ENCODE data around the gene C3orf49.

The C3orf49 gene

DNA sequence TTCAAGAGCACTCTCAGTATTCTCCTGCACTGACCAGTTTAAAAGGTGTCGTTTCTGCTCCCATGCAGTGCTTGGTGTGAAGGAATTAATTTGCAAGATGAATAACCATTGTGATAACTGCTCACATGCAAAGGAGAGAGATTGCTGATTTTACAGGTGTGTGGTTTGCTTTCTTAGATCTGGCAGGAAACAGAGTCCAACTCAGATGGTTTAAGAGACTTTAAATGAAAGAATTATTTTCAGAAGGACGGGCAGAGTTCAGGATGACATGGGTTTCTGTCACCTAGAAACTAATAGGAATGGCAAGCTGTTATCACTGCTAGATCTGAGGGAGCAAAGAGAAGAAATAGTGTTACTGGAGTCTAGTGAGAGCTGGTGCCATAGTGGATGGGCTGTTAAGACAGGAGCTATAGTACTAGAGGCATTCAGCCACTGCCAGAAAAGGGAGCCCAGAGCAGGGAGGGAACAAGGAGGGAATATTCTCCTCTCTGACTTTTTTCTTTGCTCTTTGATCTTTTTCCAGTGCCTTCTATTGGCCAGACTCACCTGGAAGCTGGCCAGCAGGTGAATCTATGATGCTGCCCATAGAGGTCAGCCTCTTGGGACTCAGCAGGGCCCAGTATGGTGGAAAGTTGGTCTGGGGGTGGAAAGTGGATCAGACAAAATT is 59.4 kb downstream of the C3orf49 start:
- H2AFZ ChIP-seq (ENCODE audit: low read length, unreplicated experiment) = no peak overlapping the region
- H3K27ac ChIP-seq (ENCODE audit: low read depth, low read length) = no peak overlapping the region
- H3K36me3 ChIP-seq (ENCODE audit: insufficient read depth, low read length) = no peaks in the 10 kb centered on the region
- peaks cover 16% of the 10 kb centered on the region for H3K4me1 ChIP-seq (ENCODE audit: control insufficient read depth, insufficient read depth, low read length, unreplicated experiment)
- H3K79me2 ChIP-seq (ENCODE audit: control insufficient read depth, insufficient read depth, low read length, unreplicated experiment) = peaks cover 90% of the 10 kb centered on the region
- H3K27me3 ChIP-seq (ENCODE audit: insufficient read depth, low read length) = no peaks in the 10 kb centered on the region
- H3K4me3 ChIP-seq (ENCODE audit: low read depth, low read length) = no peak overlapping the region

DNA sequence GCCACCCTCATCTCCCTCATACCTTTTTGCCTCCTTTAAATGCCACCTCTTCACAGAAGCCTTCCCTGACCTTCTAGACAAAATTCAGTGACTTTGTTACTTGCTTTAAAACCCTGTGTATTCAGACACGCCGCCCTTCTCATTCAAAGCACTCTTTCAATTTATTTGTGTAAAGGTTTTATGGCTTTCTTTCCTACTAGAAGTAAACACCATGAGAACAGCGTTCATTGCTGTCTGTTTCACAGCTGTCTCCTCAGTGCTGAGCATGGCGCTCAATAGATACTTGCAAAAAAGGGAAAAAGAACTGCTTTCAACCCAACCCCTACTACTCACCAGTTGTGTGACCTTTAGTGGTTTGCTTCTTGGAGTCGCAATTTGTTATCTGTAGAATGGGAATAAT is 61.6 kb downstream of the C3orf49 start:
- no peak overlapping the region for H3K4me3 ChIP-seq (ENCODE audit: low read depth, low read length)
- peaks cover 84% of the 10 kb centered on the region for H3K79me2 ChIP-seq (ENCODE audit: control insufficient read depth, insufficient read depth, low read length, unreplicated experiment)
- H3K27me3 ChIP-seq (ENCODE audit: insufficient read depth, low read length) = no peaks in the 10 kb centered on the region
- H3K27ac ChIP-seq (ENCODE audit: low read depth, low read length) = no peak overlapping the region
- H2AFZ ChIP-seq (ENCODE audit: low read length, unreplicated experiment) = no peak overlapping the region
- H3K4me1 ChIP-seq (ENCODE audit: control insufficient read depth, insufficient read depth, low read length, unreplicated experiment) = peaks cover 16% of the 10 kb centered on the region
- 0 out of 2 replicates have a peak, but pooled peaks cover 6% of the 10 kb centered on the region for H3K36me3 ChIP-seq (ENCODE audit: insufficient read depth, low read length)

DNA sequence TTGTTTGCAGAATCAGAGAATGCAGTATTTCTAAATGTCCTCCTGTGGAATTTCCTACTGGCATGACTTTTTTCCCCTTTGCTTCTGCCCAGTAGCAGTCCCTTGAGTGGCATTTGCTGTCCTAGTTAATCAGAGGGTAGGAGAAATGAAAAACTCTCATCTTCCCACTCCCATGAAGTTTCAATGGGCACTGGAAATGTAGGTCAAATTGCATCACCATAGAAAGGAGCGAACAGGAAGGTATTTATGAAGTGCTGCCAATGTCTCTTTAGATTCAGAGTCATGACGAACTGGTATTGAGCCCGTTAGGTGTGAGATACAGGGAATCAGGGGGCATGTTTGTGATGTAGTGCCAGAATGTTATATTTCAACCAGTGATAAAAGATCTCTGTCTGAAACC is 67.8 kb downstream of the C3orf49 start:
- no peak overlapping the region for H3K27ac ChIP-seq (ENCODE audit: low read depth, low read length)
- no peak overlapping the region for H3K4me3 ChIP-seq (ENCODE audit: low read depth, low read length)
- H3K79me2 ChIP-seq (ENCODE audit: control insufficient read depth, insufficient read depth, low read length, unreplicated experiment) = peaks cover 66% of the 10 kb centered on the region
- no peaks in the 10 kb centered on the region for H3K27me3 ChIP-seq (ENCODE audit: insufficient read depth, low read length)
- no peaks in the 10 kb centered on the region for H3K4me1 ChIP-seq (ENCODE audit: control insufficient read depth, insufficient read depth, low read length, unreplicated experiment)
- H3K36me3 ChIP-seq (ENCODE audit: insufficient read depth, low read length) = peaks cover 6% of the 10 kb centered on the region; the same call in 1 of the 2 replicates
- no peak overlapping the region for H2AFZ ChIP-seq (ENCODE audit: low read length, unreplicated experiment)

DNA sequence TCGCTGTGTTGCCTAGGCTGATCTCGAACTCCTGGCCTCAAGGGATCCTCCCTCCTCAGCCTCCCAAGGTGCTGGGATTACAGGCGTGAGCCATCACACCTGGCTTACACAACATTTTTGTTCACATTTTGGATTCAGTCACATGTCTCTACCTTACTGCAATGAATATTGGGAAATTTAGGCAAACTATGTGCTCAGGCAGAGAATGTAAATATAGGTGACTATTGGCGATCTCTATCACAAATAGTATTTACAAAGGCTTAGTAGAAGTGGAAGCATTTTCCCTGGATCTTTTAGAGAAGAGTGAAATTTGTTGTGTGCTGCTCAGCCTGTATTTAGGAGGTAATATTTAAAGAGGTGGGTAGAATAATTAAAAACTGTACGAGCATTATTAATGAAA is 72.4 kb downstream of the C3orf49 start:
- Histone ChIP-seq H3K36me3 (ENCODE audit: insufficient read depth, low read length) (no peaks in the 10 kb centered on the region; the same call in 1 of the 2 replicates), H3K27me3 (ENCODE audit: insufficient read depth, low read length) (no peaks in the 10 kb centered on the region), H3K79me2 (ENCODE audit: control insufficient read depth, insufficient read depth, low read length, unreplicated experiment) (peaks cover 53% of the 10 kb centered on the region), H3K27ac (ENCODE audit: low read depth, low read length) (no peak overlapping the region), H2AFZ (ENCODE audit: low read length, unreplicated experiment) (no peak overlapping the region), H3K4me1 (ENCODE audit: control insufficient read depth, insufficient read depth, low read length, unreplicated experiment) (peaks cover 14% of the 10 kb centered on the region), H3K4me3 (ENCODE audit: low read depth, low read length) (no peak overlapping the region)

DNA sequence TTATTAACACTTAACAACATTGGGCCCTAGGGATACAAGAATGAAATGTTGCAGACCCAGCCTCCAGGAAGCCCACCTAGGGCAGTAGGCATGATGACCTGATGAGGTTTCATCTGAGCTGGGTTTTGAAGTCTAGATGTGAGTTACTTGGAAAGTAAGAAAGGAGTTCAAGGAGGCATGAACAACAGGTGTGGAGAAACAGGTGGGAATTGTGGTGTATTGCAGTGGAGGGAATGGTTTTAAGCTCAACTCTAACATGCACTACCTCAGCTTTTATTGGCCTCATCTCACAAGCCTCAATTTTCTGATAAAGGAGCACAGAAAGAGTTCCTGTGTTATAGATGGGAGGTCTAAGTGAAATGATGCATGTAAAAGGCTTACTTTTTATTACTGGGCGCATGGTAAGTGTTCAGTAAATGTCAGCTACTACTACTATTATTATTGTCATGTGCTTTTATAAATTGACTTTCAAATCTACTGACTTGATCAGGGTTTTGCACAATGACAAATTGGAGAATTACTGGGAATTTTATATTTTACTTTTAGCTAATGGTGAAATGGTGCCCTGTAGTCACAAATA is 73.8 kb downstream of the C3orf49 start:
- H3K36me3 ChIP-seq (ENCODE audit: insufficient read depth, low read length) = no peaks in the 10 kb centered on the region; the same call in 1 of the 2 replicates
- H3K4me1 ChIP-seq (ENCODE audit: control insufficient read depth, insufficient read depth, low read length, unreplicated experiment) = peaks cover 14% of the 10 kb centered on the region
- H2AFZ ChIP-seq (ENCODE audit: low read length, unreplicated experiment) = no peak overlapping the region
- no peak overlapping the region for H3K27ac ChIP-seq (ENCODE audit: low read depth, low read length)
- no peak overlapping the region for H3K4me3 ChIP-seq (ENCODE audit: low read depth, low read length)
- H3K27me3 ChIP-seq (ENCODE audit: insufficient read depth, low read length) = no peaks in the 10 kb centered on the region
- peaks cover 51% of the 10 kb centered on the region for H3K79me2 ChIP-seq (ENCODE audit: control insufficient read depth, insufficient read depth, low read length, unreplicated experiment)

DNA sequence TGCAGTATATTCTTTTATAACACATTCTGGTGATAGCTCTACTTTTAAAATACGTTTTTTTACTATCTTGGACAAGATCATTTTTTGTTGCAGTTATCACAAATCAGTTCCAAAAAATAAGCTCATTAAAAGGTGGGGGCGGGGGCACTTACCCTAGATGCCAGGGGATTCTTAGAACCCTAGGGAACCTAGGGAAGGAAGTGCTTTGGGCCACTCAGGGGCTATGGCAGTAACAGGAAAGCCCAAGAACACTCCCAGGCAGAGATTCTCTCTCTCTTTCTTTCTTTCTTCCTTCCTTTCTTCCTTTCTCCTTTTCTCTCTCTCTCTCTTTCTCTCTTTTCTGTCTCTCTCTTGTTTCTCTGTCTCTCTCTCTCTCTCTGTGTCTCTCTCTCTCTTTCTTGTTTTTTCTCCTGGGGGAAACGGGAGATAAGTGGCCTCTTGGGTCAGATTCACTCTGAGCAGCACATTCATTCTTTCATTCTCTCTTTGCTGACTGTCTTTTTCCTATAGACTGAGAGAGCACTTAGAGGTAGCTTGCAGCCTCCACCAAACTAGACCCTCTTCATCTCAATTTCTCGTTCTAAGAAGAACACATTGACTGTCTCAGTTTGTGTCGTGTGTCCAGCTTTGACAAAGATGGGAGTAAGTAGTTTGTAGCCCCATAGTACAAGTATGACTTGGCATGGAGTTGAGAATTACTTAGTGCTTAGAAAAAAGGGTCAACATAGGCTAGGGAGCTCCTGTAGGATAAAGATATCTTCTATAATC is 76.5 kb downstream of the C3orf49 start:
- H3K27ac ChIP-seq (ENCODE audit: low read depth, low read length) = no peak overlapping the region
- H3K79me2 ChIP-seq (ENCODE audit: control insufficient read depth, insufficient read depth, low read length, unreplicated experiment) = peaks cover 35% of the 10 kb centered on the region
- no peak overlapping the region for H3K4me3 ChIP-seq (ENCODE audit: low read depth, low read length)
- H3K36me3 ChIP-seq (ENCODE audit: insufficient read depth, low read length) = peaks cover 6% of the 10 kb centered on the region; the same call in 1 of the 2 replicates
- peaks cover 14% of the 10 kb centered on the region for H3K4me1 ChIP-seq (ENCODE audit: control insufficient read depth, insufficient read depth, low read length, unreplicated experiment)
- no peak overlapping the region for H2AFZ ChIP-seq (ENCODE audit: low read length, unreplicated experiment)
- H3K27me3 ChIP-seq (ENCODE audit: insufficient read depth, low read length) = no peaks in the 10 kb centered on the region

DNA sequence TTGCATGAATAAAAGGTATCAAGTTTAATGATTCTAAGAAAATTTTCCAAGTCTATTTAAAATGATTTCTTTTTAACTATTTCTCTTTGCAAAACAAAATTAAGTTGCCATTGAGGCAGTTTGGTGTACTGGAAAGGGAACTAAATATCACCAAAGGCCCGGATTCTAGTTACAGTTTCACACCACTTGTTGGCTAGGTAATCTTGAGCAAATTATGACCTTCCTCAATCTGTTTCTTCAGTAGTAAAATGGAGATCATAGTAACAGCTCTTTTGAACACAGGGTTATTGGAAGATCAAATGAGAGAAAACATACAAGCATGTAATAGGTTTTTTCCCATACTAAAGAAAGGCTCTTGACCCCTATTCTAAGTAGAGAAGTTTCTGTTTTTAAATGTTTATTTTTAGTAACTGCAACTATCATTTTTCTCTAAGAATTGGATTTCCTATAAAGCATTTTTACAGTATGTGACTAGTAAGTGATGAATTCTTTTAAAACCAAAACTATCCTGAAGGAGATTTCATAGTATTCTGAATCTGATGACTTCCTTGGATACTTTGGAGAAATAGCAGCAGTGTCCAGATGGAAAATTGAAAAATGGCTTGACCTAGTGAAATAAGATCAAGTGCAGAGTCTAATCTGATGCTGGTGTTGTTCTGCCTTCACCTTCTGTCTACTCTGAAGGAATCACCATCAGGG is 77.4 kb downstream of the C3orf49 start:
- peaks cover 14% of the 10 kb centered on the region for H3K4me1 ChIP-seq (ENCODE audit: control insufficient read depth, insufficient read depth, low read length, unreplicated experiment)
- H3K27ac ChIP-seq (ENCODE audit: low read depth, low read length) = no peak overlapping the region
- H3K27me3 ChIP-seq (ENCODE audit: insufficient read depth, low read length) = no peaks in the 10 kb centered on the region
- no peak overlapping the region for H3K4me3 ChIP-seq (ENCODE audit: low read depth, low read length)
- no peak overlapping the region for H2AFZ ChIP-seq (ENCODE audit: low read length, unreplicated experiment)
- H3K36me3 ChIP-seq (ENCODE audit: insufficient read depth, low read length) = peaks cover 11% of the 10 kb centered on the region; the same call in 1 of the 2 replicates
- peaks cover 38% of the 10 kb centered on the region for H3K79me2 ChIP-seq (ENCODE audit: control insufficient read depth, insufficient read depth, low read length, unreplicated experiment)
